ENCODE data around the gene AP1S2. TPM values are rescaled to one million over a fixed set of nuclear protein-coding genes. Genes with fewer than 3 reads are reported as not detected.

AP1S2 gene
- 406 and 873 TPM in 2 replicates for total RNA-seq (ENCODE audit: low replicate concordance)

- H4K20me1 ChIP-seq (ENCODE audit: low read depth) = peaks cover 39% of the 10 kb centered on the region
- peak within 1 kb of the TSS; percentile 88 for H3K4me2 ChIP-seq
- no peak for TF ChIP-seq EZH2phosphoT487 (IDR thresholded peaks at IDR 0.05)
- TF ChIP-seq CTCF (IDR thresholded peaks at IDR 0.05) = no peak
- TF ChIP-seq EZH2 (IDR thresholded peaks at IDR 0.05) = no peak
- Mint-ChIP-seq H3K9me3 (no peaks in the 10 kb centered on the region), H3K27ac (peak within 1 kb of the TSS; percentile 71), H3K4me1 (peaks cover 38% of the 10 kb centered on the region), H3K36me3 (peaks cover 12% of the 10 kb centered on the region), H3K4me3 (peak within 1 kb of the TSS; percentile 93), H3K27me3 (ENCODE audit: insufficient read depth, low read depth) (no peaks in the 10 kb centered on the region)
- peaks cover 36% of the 10 kb centered on the region for H3F3A ChIP-seq (ENCODE audit: low read depth)
- H3K9me3 ChIP-seq (ENCODE audit: low read depth) = no peaks in the 10 kb centered on the region
- no peaks in the 10 kb centered on the region for H3K27me3 ChIP-seq
- peak; percentile 99 for DNase-seq (ENCODE audit: low spot score)
- peaks cover 33% of the 10 kb centered on the region for H3K4me1 ChIP-seq
- H3K9ac ChIP-seq = peak within 1 kb of the TSS; percentile 68
- H3K27ac ChIP-seq = peak within 1 kb of the TSS; percentile 91
- H3K36me3 ChIP-seq = peaks cover 11% of the 10 kb centered on the region
- peak within 1 kb of the TSS; percentile 92 for H3K4me3 ChIP-seq
- peaks cover 45% of the 10 kb centered on the region for H3K79me2 ChIP-seq (ENCODE audit: low read depth)
- H2AFZ ChIP-seq (replicated peaks) = peak within 1 kb of the TSS; percentile 44
Measured at GRCh38 chrX:15854712-15855567, at the start of gene AP1S2. Gene AP1S2 (minus strand): TSS chrX:15854813. CDS start chrX:15852524, 2,289 bp downstream.

DNA sequence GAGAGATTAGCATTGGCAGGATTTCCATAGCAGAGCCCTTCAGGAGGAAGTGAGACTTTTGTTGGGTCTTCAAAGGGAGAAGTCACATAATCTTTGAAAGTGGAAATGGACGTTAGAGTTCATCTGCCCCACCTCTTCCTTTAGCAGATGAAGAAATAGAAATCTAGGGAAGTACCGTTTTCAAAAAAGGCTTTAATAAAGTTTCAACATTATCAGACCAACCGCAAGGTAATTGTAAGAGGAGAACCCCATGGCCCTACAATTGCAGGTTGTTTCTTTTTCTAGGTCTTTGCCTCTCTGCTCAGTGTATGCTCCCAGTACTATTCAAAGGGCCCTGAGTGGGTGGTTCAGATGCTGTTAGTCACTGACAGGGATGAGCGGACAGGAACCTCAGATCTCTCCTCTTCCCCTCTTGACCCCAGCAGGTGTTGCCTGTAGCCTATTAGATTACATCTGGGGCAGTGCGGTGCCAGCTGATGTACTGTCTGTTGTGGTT is 48.6 kb upstream of the AP1S2 start:
- Mint-ChIP-seq H3K36me3 (peaks cover 4% of the 10 kb centered on the region), H3K4me1 (peaks cover 21% of the 10 kb centered on the region), H3K27me3 (ENCODE audit: insufficient read depth, low read depth) (peaks cover 14% of the 10 kb centered on the region), H3K27ac (no peak overlapping the region), H3K4me3 (no peak overlapping the region), H3K9me3 (peaks cover 25% of the 10 kb centered on the region)
- DNase-seq (ENCODE audit: low spot score) = no peak
- no peak overlapping the region for H3K4me2 ChIP-seq
- H3K27ac ChIP-seq = no peak overlapping the region
- H3F3A ChIP-seq (ENCODE audit: low read depth) = peaks cover 7% of the 10 kb centered on the region
- no peaks in the 10 kb centered on the region for H3K9me3 ChIP-seq (ENCODE audit: low read depth)
- H3K4me1 ChIP-seq = peaks cover 6% of the 10 kb centered on the region
- H2AFZ ChIP-seq (replicated peaks) = no peak overlapping the region
- TF ChIP-seq EZH2phosphoT487 (IDR thresholded peaks at IDR 0.05) = no peak
- TF ChIP-seq CTCF (IDR thresholded peaks at IDR 0.05) = no peak
- no peak for TF ChIP-seq EZH2 (IDR thresholded peaks at IDR 0.05)
- H3K9ac ChIP-seq = no peak overlapping the region
- no peaks in the 10 kb centered on the region for H4K20me1 ChIP-seq (ENCODE audit: low read depth)
- H3K36me3 ChIP-seq = no peaks in the 10 kb centered on the region
- no peak overlapping the region for H3K4me3 ChIP-seq
- H3K79me2 ChIP-seq (ENCODE audit: low read depth) = no peaks in the 10 kb centered on the region
- H3K27me3 ChIP-seq = no peaks in the 10 kb centered on the region

DNA sequence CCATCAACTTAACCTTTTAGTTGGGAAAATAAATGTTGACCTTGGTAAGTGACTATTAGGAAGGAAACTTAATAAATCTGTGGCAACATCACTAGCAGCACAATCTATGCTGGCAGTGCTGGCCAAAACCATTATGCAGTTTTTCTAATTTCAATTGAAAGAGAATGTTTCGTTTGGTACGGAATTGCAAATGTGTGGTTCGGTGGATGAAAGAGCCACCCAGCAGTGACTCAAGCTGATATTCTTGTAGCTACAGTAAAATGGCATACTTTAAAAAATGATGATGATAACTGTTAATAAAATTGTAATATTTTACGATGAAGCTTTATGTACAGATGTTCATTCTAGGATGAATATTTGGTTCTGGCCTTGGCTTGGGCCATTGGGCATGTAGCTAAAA is 40.7 kb upstream of the AP1S2 start:
- Mint-ChIP-seq H3K27me3 (ENCODE audit: insufficient read depth, low read depth) (peaks cover 10% of the 10 kb centered on the region), H3K9me3 (peaks cover 11% of the 10 kb centered on the region), H3K27ac (no peak overlapping the region)

More for the DNA sequence above, 40.7 kb upstream of the AP1S2 start:
- Histone ChIP-seq H3K27ac (no peak overlapping the region), H3K4me3 (no peak overlapping the region), H4K20me1 (ENCODE audit: low read depth) (no peaks in the 10 kb centered on the region), H3K36me3 (no peaks in the 10 kb centered on the region), H3K27me3 (no peaks in the 10 kb centered on the region), H3F3A (ENCODE audit: low read depth) (peaks cover 4% of the 10 kb centered on the region), H3K9me3 (ENCODE audit: low read depth) (no peaks in the 10 kb centered on the region), H2AFZ (replicated peaks) (peak overlapping the region; percentile 51), H3K4me1 (peaks cover 4% of the 10 kb centered on the region), H3K4me2 (no peak overlapping the region), H3K9ac (no peak overlapping the region), H3K79me2 (ENCODE audit: low read depth) (no peaks in the 10 kb centered on the region)
- Mint-ChIP-seq H3K4me3 (no peak overlapping the region), H3K4me1 (peaks cover 7% of the 10 kb centered on the region), H3K36me3 (no peaks in the 10 kb centered on the region)
- TF ChIP-seq EZH2 (IDR thresholded peaks at IDR 0.05) = no peak
- no peak for TF ChIP-seq CTCF (IDR thresholded peaks at IDR 0.05)
- TF ChIP-seq EZH2phosphoT487 (IDR thresholded peaks at IDR 0.05) = no peak
- no peak for DNase-seq (ENCODE audit: low spot score)
